D721Med (cell line): ENCODE data around the gene SIRPA.

Experiments
- DNase-seq: peaks from one replicate; pipeline ENCODE4 v3.0.0; 2011; ENCODE audit warnings: low spot score; ENCODE audit not compliant: insufficient read length
- FAIRE-seq: peaks from 2 replicates; lab custom pipeline; 2011; peaks lifted over from hg19 to GRCh38; lab: Jason Lieb, UNC
- CTCF ChIP-seq: IDR thresholded peaks from 2 replicates; pipeline ENCODE4 v1.5.1; 2012; ENCODE audit warnings: mild to moderate bottlenecking, control low read depth; ENCODE audit not compliant: insufficient read depth; ENCODE audit errors: missing control alignments

SIRPA gene

GRCh38 chr20:1942486-1943274 lies 47.5 kb downstream of the SIRPA start:
- no peak for TF ChIP-seq CTCF

GRCh38 chr20:1943275-1944002 lies 48.2 kb downstream of the SIRPA start:
- FAIRE-seq (no peak), DNase-seq (no peak)
- no peak for TF ChIP-seq CTCF

More at GRCh38 chr20:1942486-1943274, 47.5 kb downstream of the SIRPA start:
- DNase-seq: no peak
- FAIRE-seq: no peak

DNA sequence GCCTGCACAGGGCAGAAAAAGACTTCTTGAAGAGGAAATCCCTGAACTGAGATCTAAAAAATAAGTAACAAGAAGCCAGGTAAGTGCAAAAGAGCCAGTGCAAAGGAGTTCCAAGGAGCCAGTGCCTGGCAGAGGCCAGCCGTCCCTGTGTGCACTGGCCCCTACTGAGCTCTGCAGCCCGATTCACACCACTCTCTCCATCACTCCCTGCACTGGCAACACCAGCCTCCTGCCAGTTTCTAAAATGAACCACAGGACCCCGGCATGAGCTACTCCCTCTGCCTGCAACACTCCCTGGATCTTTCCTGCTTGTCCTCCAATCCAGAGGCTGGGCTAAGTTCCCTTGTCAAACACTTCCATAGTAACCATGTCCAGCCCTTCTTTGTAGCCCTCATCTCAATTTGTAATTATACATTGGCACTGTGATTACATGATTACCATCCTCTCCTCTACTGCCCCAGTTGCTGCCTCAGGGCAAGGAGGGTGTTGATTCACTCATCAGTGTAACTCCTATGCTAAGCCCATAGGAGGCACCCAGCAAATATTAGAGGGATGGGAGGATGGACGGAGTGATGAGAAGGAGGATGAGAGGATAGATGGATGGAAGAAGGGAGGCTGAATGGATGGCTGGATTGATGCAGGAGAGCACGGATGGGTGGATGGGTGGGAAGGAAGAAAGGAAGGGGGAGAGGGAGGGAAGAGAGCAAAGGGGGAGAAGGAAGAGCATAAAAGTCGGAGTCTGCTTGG lies 49.3 kb downstream of the SIRPA start:
- TF ChIP-seq CTCF: no peak
- no peak for DNase-seq
- no peak for FAIRE-seq

DNA sequence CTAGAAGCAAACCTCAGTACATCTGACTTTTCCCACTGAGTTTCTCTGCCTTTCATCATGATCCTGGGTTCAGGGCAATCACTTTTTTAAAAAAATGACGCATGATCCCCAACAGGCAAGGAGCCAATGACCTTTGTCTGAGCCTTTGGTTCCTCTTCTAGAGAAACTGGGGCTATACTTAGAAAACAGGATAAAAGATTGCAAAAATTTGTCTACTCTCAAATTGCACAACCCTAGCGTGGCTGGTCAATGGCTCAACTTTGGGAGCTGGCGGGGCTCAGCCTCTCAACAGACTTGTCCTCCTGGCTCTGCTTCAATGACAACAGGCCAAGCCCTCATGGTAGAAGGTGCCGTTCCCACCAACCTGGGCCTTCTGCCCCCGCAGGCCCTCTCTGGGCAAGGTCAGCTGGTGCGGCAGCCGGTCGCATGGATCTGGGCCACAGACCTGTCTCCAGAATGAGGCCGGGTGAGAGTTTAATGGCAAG lies 50.0 kb downstream of the SIRPA start:
- FAIRE-seq (no peak), DNase-seq (no peak)
- no peak for TF ChIP-seq CTCF

- DNase-seq (no peak), FAIRE-seq (no peak)
Observed at GRCh38 chr20:1945660-1946059, 50.5 kb downstream of the SIRPA start.

DNA sequence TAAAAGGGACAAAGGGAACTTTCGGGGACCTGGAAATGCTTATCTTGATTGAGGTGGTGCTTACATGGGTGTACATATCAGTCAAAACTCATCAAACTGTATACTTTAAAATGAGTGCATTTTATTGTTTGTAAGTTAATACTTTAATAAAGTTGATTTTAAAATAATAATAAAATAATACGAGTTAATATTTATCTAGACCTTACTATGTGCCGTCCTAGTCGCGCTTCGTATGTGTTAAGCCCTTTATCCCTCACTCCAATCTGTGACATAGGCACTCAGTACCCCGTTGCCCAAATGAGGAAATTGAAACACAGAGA lies 51.2 kb downstream of the SIRPA start:
- DNase-seq (no peak), FAIRE-seq (no peak)
- TF ChIP-seq CTCF: no peak

More at GRCh38 chr20:1945660-1946059, 50.5 kb downstream of the SIRPA start:
- no peak for TF ChIP-seq CTCF
